Head of caudate nucleus (tissue), 42 donors: ENCODE data around the gene TH.

ENCODE experiments used
- DNase-seq, 42 donors: peaks; one replicate each; pipeline versions ENCODE4 v3.0.0 to v3.0.0-alpha.2; 2020 to 2021; ENCODE audit warnings: mixed read lengths in 7 of 42
- intact Hi-C: fragments of 100-400 bp; cut with DNase I; formaldehyde crosslinking; loops from one replicate; pipeline ENCODE4 v1.15.0; 2022

The TH gene

DNA sequence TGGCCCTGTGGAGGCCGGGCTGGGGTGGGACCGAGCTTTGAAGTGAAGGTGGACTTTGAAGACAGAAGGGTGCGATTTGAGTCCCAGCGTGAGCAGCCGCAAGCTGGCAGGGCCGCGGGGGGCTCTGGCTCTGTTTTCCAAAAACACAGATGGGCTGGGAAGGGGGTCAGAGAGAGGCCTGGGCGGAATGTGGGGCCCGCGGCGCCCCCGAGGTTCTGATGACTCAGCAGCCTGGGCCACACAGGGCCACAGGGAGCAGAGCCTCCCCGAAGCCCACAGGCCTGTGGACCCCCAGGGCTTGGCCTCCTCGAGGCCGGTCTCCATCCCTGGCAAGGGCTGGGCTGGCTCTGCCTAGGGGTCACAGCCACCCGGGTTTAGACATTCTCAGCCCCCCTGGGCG lies 16.7 kb downstream of the TH start:
- intact Hi-C loops, result loop anchor here (5.0 kb wide), 2 partner anchors 463 to 503 kb away; no protein-coding TSS in a partner anchor

DNA sequence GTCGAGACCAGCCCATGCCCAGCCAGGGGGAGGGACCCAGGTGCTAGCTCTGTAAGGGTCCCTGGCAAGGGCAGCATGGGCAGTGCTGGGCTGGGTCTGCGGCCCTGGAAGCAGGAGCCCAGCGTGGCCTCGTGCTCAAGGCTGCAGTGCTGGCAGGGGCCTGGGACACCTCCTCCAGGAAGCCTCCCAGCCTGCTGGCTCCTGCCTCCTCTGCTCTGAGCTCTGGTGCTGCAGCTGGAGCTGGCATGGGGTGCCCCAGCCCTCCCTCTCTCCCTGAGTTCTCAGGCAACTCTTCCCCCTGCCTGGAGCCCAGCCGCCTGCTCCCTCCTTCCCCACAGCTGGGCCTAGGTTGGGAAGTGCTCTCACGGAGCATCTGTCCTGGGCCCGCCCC lies 17.4 kb downstream of the TH start:
- intact Hi-C loops, result loop anchor here (5.0 kb wide), 1 partner anchor 502 kb away; no protein-coding TSS in a partner anchor
- no peak for DNase-seq

More for the DNA sequence above, 16.7 kb downstream of the TH start:
- no peak for DNase-seq

DNA sequence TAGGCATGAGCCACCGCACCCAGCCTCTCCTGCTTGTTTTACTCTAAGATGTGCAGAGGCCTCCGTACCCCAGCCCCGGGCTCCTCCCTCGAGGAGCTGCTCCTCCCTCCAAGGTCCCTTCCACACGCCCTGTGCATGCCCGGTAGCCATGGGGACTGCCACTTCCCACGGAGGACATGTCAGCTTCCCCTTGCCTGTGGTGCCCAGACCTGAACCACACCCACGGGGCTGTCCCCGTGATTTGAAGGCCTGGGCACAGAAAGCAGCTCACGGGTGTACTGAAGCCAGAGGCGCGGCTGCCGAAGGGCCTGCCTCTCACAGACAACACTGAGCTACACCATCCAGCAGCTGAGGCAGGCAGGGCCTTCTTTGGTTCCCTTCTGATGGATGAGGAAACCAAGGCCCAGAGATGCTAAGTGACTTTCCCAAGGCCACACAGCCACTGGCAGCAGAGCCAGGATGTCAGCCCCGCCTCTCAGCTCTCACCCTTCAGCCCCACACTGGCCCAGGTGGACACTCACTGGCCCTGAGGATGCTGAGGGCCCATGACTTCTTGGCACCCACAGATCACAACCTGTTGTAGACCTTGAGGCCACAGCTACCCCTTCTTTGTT lies 17.9 kb downstream of the TH start:
- no peak for DNase-seq
- intact Hi-C loops, result loop anchor here (5.0 kb wide), 1 partner anchor 501 kb away; no protein-coding TSS in a partner anchor

DNA sequence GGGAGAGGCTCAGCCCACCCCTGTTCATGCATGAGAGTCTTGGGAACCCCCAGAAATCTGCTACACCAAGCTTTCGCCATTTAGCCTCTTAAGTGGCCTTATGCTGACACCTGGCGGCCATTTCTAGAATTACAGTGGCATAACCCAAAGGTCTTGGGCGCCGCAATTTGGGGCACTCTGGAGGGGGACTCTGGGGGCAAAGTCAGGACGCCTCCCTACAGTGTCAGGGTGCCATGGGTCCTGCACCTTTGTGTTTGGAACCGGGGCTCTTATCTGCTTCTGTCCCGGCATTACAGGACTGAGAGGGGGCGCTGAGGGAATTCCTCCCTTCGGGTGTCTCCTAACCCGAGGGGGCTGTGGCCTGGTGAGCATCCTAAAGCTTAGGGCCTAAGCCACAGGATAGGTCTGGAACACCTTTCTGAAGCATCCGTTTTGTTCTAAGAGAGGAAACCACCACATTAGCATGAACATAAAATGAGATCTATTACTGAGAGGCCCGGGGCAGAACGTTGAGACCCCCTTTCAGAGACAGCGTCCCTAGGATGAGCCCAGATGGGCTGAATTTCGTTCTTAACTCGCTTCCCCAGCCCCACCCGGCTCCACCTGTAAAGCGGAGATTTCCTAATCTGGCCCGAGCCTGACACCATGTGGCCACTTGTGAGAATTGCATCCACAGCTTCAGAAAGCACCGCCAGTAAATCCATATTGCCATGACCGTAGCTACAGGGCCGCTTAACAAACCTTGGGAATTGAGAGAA lies 19.9 kb downstream of the TH start:
- DNase-seq, result peak; percentile 70 to 92 (median 84)
- intact Hi-C loops, result loop anchor here (5.0 kb wide), 1 partner anchor 499 kb away; no protein-coding TSS in a partner anchor

DNA sequence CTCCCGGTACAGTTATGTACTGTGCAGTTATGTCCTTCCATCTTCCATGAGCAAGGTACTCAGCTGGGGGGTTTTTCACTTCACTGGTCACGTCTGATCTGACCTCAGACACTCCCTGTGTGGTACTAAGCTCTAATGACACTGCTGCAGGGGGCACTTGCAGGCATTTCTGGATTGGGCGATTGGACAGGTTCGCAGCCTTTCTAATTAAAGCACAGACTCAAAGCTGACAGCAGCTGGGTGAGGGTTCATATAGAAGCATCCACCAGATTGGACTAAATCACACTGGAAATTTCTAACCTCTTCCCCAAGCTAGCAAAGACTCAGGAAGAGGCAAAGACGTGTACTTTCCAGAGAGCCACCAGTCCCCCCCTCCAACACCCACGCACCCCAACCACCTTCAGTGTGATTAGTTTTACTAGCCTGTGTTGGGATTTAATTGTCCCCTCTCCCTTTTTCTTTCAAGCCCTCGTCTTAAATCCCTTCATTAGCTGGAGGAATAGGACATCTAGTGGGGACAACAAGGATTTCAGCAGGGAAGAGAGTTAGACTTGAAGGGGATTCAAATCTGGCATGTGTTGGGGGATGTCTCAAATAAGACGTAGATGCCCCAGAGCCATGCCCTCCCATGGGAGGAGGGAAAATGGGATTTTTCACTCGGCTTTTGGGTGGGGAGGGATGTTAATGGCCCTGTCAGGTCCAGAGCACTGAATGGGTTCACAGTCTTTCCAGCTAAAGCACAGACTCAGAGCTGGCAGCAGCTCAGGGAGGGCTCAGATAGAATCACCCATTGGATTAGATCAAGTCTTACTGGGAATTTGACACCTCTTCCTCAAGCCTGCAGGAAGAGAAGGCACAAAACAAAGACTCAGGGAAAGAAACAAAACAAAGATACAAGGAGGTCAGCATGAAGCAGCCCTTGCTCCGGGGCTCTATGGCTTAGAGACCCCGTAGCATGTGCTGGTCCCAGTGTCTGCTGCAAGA lies 21.5 kb downstream of the TH start:
- intact Hi-C loops, result loop anchor here (5.0 to 10.0 kb wide), 2 partner anchors 265 to 498 kb away; no protein-coding TSS in a partner anchor
- no peak for DNase-seq

DNA sequence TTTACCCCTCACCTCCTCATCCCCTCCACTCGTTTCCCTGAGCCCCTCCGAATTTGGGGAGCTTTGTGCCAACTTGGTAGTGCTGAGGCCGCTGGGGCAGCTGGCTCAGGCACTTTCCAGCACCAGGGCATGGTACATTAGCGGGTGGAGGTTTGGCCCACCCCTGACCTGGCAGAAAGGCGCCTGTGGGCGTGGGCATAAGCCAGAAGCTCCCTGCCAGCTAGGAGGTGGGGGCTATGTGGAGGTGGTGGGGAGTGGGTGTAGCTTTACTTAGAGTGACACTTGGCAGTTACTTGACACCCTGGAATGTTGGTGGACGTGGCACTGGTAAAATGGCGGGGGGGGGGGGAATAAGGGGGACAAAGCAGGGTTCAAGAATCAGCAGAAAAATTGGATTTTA lies 22.2 kb downstream of the TH start:
- DNase-seq, result no peak
- intact Hi-C loops, result loop anchor here (10.0 kb wide), 1 partner anchor 265 kb away; no protein-coding TSS in a partner anchor

DNA sequence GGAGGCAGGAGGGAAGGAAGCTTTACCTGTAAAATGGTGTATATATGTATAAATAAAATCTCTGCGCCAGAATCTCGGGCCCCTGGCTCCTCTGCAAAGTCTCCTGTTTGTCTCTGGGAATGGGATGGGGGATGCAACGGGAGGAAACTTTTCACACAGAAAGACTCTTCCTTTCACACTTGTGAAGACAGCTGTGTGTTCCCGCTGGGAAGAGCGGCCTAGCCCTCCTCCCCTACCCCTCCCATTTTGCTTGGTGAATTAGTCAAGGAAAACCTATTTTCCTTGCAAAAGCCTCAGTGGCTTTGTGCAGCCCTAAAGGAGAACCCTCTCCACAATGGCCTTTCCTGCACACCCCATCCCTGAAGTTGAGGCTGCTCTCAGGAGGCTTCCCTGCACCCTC lies 23.0 kb downstream of the TH start:
- intact Hi-C loops, result loop anchor here (10.0 kb wide), 1 partner anchor 264 kb away; no protein-coding TSS in a partner anchor
- DNase-seq, result no peak

DNA sequence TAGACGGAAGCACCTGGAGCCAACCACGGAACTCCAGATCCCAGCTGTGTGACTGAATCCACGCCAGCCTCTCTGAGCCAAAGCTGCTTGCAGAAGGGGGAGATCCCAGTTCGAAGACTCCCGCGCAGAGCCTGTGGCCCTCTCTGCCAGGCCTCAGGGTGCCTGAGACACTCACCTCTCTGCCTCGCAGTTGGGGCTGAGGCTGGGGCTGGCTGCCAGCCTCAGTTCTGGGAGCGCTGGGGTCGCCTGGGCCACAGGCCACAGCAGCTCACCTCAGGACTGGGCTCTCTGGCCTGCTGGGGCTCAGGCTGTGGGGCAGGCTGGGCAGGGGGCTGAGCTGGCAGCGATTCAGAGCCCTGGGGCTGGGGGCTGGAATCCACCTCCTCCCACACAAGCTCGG lies 24.2 kb downstream of the TH start:
- intact Hi-C loops, result loop anchor here (10.0 kb wide), 1 partner anchor 263 kb away; no protein-coding TSS in a partner anchor

DNA sequence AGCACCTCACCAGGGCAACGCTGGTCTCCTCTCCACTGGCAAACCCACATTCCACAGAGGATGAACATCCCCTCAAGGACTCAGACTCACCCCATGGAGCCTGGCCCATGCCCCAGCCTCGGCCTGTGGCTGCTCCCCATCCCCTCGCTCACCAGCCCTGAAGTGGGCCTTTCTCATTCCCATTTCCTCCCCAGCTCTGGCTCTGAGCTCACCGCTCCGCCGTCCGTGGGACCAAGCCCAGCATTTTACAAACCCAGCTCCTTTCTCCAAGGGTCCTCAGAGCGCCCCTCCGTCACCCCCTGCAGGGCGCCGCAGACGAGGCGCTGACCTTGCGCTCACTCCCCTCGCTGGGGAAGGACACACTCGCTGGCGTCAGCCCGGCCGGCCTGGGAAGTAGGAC lies 25.6 kb downstream of the TH start:
- intact Hi-C loops, result loop anchor here (10.0 kb wide), 1 partner anchor 261 kb away; no protein-coding TSS in a partner anchor

More for the DNA sequence above, 24.2 kb downstream of the TH start:
- DNase-seq, result no peak

DNA sequence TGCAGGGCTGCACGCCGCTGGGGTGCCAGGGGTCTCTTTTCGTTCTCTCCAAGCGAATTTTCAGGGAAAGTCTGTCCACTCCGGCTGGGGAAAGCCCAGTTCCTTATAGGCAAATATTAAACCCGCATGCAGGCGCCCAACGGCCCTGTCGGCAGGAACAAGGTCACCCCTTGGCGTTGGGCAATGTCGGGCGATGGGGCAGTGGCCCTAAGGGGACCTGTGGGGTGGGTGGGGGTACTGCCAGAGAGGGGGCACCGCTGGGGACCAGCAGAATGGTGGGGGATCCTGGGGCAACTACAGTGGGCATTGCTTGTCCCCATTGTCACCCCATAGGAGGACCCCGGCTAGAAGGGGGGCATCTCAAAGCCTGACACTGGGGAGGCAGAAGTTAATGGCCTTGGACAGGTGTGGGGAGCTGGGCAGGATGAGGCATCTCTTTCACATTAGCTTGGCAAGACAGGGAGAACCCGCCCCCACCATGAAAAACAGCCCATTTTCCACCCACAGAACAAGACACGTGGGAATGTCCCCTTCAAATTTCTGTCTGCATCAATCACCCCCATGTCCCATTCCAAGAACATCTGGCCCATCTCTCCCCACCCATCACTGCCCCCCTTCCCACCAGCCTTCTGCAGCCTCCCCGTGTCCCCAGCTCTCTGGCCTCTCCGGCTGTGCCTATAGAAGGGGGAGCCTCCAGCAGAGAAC lies 26.9 kb downstream of the TH start:
- DNase-seq, result no peak
- intact Hi-C loops, result loop anchor here (10.0 kb wide), 1 partner anchor 260 kb away; no protein-coding TSS in a partner anchor

More for the DNA sequence above, 25.6 kb downstream of the TH start:
- no peak for DNase-seq

DNA sequence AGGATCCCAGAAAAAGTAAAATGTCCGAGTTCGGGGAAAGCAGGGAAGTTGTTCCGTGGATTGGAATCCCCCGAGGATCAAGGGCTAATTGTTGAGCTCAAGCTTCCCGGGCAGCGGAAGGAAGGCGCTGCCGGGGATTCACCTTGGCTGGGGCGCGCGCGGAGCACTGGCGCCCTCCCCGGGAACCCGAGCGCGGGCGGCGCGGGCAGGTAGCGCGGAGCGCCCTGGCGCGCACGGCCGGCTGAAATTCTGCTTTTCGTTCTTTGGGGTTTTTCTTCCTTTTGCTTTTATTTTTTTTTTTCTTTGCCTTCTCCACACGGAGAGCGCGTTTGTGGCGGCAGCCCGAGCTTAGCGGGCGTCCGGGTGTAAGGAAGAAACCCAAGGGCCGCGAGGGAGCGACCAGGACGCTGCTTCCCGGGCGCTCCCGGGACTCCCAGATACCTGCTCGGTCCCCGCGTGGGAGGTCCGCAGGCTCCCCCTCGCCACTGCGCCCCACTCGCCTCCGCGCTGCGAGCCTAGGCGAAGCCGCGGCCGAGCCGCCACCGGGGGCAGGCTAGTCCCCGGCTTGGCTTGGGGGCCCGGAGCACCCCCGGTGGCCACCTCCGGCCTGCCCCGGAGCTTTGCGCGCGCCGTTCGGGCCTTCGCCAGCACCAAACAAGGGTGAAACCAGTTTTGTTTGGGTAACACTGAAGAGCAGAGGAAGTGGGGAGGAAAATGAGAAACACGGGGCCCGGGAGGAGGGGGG lies 27.6 kb downstream of the TH start:
- intact Hi-C loops, result loop anchor here (10.0 kb wide), 1 partner anchor 259 kb away; no protein-coding TSS in a partner anchor
- DNase-seq, result peak in 2 of 42 donors; percentile 14 to 35

DNA sequence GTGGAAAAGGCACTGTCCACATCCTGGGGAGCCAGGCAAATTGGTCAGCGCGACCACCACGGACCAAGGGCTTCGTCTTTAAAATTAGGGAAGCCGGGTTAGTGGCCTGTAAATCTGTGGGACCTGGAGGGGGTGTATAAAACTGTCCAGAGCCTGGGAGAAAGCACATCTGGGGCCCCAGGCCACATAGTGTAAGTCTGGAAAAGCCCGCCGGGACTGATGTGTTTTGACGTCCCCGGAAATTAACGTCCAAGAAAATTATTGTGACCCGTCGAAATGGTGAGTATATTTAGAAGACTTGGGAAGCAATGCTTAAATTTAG lies 28.2 kb downstream of the TH start:
- intact Hi-C loops, result loop anchor here (10.0 kb wide), 1 partner anchor 259 kb away; no protein-coding TSS in a partner anchor
- DNase-seq, result no peak

DNA sequence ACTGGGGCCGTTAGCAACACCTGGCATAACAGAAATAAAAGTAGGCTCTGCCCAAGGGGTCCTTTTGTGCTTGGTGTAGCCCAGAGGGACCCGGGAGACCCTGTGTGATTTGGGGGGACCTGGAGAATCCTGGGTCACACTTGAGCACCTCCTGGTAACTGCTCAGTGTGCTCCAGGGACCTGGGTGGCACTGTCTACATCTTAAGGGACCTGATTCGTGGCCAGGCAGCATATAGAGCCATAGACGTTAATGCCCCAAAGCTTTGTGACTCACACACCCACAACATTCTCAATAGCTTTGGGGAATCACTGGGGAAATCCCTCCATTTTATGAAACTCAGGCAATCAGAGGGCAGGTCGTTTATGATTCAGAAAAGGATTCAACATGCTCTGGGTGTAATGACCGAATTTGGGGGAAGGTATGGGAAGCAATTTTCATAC lies 28.8 kb downstream of the TH start:
- intact Hi-C loops, result loop anchor here (10.0 kb wide), 1 partner anchor 258 kb away; no protein-coding TSS in a partner anchor
- DNase-seq, result no peak

DNA sequence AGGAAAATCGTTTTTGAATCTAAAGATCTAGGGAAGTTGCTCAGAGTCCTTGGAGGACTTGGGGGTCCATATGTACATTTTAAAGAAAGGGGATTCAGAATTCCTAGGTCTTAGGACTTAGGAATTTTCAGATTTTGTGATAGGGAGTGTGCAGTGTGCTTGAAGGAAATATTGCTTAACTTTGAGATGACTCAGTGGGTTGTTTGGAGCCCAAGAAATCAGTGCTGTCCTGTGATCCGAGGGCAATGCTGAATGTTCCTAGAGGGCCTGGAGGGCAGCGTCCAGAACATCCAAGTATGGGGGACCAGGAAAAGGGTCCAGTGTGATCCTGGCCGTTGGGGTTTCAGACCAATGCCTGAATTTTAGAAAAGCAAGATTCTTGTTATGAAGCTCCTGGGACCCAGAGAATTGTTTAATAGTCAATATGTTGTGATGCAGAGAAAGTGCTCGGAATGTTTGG lies 29.3 kb downstream of the TH start:
- DNase-seq, result no peak
- intact Hi-C loops, result loop anchor here (10.0 kb wide), 1 partner anchor 258 kb away; no protein-coding TSS in a partner anchor

DNA sequence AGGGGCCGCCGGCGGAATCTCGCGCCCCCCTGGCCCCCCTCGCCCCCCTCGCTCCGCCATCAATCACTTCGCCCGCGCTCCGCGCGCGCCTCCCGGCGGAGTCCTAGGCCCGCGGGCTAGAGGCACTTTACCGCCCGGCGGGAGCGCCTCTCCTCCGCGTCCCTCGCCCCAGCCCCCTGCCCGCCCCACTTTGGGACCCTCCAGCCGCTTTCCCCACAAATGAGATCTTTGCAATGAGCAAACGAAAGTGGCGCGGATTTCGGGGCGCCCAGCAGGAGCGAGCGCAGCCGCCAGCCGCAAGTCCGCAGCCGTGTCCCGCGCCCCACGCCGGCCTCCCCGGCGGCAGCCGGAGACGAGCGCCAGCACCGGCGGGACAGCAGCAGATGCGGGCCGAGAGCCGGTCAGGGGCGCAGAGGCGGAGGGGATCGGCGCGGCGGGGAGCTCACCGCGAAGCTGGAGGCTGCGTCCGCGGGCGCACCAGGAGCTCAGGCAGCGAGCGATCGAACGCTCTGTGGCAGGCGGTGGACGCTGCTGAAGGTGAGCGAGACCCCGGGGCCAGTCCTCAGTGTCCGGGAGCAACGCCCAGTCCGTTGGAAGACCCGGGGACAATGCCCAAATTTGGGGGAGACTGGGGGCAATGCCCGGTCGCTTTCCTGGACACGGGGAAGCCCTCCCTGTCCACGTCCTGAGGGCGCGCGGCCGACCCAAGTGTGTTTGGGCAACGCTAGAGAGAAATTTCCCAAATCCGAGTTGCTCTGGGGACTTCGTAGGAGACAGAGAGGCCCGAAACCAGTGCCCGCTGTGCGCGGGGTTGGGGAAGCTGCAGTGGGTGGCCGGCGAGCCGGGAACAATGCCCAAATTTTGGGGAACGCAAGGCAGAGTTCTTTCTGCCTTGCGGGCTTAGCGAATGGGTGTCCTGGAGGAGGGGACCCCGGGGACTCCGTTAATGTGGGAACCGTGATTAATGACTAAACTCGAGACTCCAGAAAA lies 30.9 kb downstream of the TH start:
- no peak for DNase-seq
- intact Hi-C loops, result loop anchor here (10.0 kb wide), 1 partner anchor 256 kb away; no protein-coding TSS in a partner anchor
